GM10248 (cell line): Measurements from ENCODE around the gene AMHR2.

Source experiments
- CTCF ChIA-PET: fragments of 300-600 bp; sonication (Branson Sonifier 250); formaldehyde crosslinking; extraction: SDS; loops from one replicate; lab custom pipeline; 2021; ENCODE audit warnings: antibody characterized with exemption; lab: Yijun Ruan, JAX
- POLR2A ChIA-PET: fragments of 350-650 bp; sonication (Branson Sonifier 250); formaldehyde crosslinking; extraction: SDS; loops from one replicate; lab custom pipeline; 2020; ENCODE audit warnings: antibody characterized with exemption; lab: Yijun Ruan, JAX
- DNase-seq: peaks from one replicate; pipeline ENCODE4 v3.0.0; 2012; ENCODE audit errors: extremely low spot score
- TF ChIP-seq, protein P1 (sequence below): IDR thresholded peaks from 2 replicates; pipeline ENCODE4 v1.5.1; 2012; ENCODE audit warnings: mild to moderate bottlenecking, low read depth; ENCODE audit errors: extremely low read depth, missing control alignments, control extremely low read depth

Gene AMHR2

DNA sequence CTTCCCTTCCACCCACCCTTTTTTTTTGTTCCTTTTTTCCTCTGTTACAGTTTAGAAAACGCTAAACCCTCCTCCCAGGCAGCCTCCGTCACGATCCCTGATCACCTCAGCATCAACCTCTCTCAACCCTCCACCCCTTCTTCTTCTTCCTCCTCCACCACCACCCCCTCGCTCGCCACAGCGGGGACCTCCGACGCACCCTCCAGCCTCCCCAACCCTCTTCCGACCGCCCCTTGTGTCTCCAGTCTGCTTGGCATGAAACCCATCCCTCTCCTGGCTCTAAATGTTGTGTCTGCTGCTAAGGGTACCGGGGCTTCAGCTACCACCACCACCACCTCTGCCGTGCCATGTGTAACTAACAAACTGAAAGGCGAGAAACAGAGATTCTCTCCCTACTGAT, 51.2 kb downstream of the AMHR2 start:
- ChIA-PET CTCF (interaction anchor here (1.0 to 4.3 kb wide), 14 partner anchors 8 to 154 kb away, joined by 3 to 22 read pairs (median 4); partner anchors contain the start of gene AAAS), POLR2A (interaction anchor here (0.5 to 1.6 kb wide), 5 partner anchors 16 to 26 kb away, joined by 3 to 12 read pairs (median 5); partner anchors contain the start of gene TARBP2)
- TF ChIP-seq, protein P1, sequence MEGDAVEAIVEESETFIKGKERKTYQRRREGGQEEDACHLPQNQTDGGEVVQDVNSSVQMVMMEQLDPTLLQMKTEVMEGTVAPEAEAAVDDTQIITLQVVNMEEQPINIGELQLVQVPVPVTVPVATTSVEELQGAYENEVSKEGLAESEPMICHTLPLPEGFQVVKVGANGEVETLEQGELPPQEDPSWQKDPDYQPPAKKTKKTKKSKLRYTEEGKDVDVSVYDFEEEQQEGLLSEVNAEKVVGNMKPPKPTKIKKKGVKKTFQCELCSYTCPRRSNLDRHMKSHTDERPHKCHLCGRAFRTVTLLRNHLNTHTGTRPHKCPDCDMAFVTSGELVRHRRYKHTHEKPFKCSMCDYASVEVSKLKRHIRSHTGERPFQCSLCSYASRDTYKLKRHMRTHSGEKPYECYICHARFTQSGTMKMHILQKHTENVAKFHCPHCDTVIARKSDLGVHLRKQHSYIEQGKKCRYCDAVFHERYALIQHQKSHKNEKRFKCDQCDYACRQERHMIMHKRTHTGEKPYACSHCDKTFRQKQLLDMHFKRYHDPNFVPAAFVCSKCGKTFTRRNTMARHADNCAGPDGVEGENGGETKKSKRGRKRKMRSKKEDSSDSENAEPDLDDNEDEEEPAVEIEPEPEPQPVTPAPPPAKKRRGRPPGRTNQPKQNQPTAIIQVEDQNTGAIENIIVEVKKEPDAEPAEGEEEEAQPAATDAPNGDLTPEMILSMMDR, result no peak
- DNase-seq, result no peak

DNA sequence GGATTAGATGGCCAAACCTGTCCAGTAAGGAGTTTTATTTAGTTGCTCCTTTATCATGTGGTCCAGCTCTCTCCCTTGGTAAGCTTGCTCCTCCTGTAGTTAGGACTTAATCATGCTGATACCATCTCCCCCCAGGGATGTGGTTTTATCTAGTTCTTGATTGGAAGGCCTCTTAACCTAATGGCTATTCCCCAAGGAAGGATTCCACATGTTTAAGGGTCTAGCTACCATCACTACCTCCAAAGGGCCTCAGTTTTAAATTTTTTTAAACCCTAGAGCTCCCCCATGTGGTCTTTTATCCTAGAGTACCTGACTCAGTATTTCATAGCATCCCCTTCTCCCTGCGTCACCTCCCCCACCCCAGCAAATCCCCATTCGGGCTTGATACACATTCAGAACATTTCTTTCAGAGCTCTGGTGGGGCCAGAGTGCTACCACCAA, 53.1 kb downstream of the AMHR2 start:
- TF ChIP-seq, protein P1, result no peak
- ChIA-PET CTCF (interaction anchor here (0.6 to 3.9 kb wide), 18 partner anchors 9 to 155 kb away, joined by 3 to 22 read pairs (median 7); partner anchors contain the start of gene AAAS), POLR2A (interaction anchor here (0.5 to 1.7 kb wide), 5 partner anchors 9 to 577 kb away, joined by 3 to 9 read pairs (median 3); partner anchors contain the start of gene HOXC4)
- DNase-seq, result no peak

DNA sequence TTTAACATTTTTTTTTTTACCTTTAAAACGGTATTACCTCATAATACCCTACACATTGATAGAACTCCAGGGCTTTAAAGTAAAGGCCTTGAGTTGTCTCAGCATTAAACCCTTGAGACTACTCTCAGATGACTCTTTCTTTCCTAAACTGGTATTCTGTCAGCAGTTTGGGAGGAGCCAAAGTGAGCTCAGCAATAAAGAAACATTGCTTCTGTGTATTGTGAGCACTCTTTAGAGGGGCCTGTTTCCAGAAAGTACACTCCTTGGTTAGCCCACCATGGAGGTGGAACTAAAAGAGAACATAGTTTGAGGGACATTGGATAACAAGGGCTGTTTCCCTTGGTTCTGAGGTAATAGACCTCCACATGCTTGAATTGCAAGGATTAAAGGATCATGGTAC, 55.2 kb downstream of the AMHR2 start:
- TF ChIP-seq, protein P1, result no peak
- CTCF ChIA-PET, result interaction anchor here (0.8 to 3.8 kb wide), 6 partner anchors 10 to 158 kb away, joined by 3 to 18 read pairs (median 5); partner anchors contain the start of gene AAAS
- DNase-seq, result no peak
- POLR2A ChIA-PET, result interaction anchor here (0.6 to 1.7 kb wide), 4 partner anchors 10 to 276 kb away, joined by 3 to 8 read pairs (median 4); no protein-coding TSS in a partner anchor

DNA sequence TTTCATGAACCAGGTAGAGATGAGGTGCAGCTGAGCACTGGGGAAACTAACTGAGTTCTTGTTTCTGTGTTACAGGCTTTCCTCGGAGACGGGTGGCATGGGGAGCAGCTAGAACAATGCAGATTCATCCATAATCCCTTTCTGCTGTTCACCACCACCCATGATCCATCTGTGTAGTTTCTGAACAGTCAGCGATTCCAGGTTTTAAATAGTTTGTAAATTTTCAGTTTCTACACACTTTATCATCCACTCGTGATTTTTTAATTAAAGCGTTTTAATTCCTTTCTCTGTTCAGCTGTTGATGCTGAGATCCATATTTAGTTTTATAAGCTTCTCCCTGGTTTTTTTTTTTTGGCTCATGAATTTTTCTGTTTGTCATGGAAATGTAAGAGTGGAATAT, 55.7 kb downstream of the AMHR2 start:
- CTCF ChIA-PET, result interaction anchor here (1.0 to 3.8 kb wide), 6 partner anchors 10 to 158 kb away, joined by 3 to 18 read pairs (median 5); partner anchors contain the start of gene AAAS
- POLR2A ChIA-PET, result interaction anchor here (0.6 to 1.7 kb wide), 3 partner anchors 9 to 277 kb away, joined by 3 to 8 read pairs (median 4); no protein-coding TSS in a partner anchor
- DNase-seq, result no peak
- TF ChIP-seq, protein P1, result no peak

DNA sequence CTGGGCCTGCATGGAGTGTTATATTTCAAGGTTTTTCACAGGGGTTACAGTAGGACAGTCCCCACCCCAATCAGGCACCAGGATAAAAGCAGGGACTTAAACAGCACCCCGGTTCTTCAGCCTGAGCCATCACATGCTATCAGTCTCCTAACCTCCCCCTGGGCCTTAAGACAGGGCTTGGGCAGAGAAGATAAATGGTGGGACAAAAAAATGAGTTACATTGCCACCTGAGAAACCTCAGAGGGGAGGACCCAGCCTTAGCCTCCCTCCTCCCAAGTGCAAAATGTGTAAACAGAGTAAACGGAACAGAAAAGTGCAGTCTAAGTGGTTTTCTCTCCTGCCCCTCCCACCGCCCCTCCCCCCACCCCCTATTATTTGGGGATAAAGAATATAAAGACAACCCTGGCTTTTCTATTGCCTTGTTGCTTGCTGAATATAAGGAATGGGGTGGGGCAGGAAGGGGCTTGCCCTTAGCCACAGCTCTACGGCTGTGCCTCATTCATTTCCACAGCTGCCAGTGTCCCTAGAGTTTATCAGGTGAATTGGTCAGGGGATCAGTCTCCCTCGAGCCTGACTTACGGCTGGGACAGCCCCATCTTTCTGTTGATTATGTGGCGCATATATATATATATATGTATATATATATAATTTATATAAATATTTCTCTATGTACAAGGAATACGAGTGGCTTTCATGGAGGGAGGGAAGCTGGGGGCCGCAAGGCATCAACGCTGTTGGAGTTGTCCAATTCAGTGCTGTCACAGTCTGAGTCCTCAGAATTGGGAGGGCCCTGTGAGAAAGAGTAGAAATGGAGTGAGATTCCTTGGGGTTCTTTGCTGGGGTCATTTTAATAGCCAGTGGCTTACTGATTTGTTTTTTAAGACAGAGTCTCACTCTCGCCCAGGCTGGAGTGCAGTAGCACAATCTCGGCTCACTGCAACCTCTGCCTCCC, 57.1 kb downstream of the AMHR2 start:
- TF ChIP-seq, protein P1, result no peak
- ChIA-PET CTCF (interaction anchor here (0.8 to 3.0 kb wide), 9 partner anchors 8 to 135 kb away, joined by 3 to 20 read pairs (median 5); no protein-coding TSS in a partner anchor), POLR2A (interaction anchor here (2.7 kb wide), 1 partner anchor 10 kb away, joined by 12 read pairs; no protein-coding TSS in a partner anchor)
- DNase-seq, result no peak
